GM18502 (cell line): ENCODE results near the gene DDR1.
"Not testable (repeated sequence)": the region's sequence is repeated elsewhere in the genome, so short reads cannot be mapped to it uniquely, and the experiment has no call there.

Source experiments
- ATAC-seq: cut with Tn5 transposase; IDR thresholded peaks from one replicate; pipeline ENCODE4 v1.9.1; 2021; ENCODE audit warnings: mild to moderate bottlenecking; ENCODE audit not compliant: unreplicated experiment, poor library complexity

Gene DDR1

DNA sequence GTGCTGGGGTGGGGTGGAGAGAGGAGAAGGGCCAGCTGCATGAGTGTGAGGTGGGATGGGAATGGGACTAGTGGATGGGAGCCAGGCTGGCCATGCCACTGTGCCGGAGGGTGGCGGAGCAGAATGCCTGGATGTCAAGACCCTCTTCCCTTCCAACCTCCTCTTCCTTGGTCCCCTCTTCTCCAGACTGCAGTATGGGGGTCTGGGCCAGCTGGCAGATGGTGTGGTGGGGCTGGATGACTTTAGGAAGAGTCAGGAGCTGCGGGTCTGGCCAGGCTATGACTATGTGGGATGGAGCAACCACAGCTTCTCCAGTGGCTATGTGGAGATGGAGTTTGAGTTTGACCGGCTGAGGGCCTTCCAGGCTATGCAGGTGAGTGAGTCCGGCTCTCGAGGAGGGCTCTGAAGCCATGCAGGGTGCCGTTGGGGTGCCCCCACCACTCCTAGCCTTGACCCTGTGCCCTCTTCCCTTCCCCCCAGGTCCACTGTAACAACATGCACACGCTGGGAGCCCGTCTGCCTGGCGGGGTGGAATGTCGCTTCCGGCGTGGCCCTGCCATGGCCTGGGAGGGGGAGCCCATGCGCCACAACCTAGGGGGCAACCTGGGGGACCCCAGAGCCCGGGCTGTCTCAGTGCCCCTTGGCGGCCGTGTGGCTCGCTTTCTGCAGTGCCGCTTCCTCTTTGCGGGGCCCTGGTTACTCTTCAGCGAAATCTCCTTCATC lies 7.7 kb downstream of the DDR1 start:
- no peak for ATAC-seq

DNA sequence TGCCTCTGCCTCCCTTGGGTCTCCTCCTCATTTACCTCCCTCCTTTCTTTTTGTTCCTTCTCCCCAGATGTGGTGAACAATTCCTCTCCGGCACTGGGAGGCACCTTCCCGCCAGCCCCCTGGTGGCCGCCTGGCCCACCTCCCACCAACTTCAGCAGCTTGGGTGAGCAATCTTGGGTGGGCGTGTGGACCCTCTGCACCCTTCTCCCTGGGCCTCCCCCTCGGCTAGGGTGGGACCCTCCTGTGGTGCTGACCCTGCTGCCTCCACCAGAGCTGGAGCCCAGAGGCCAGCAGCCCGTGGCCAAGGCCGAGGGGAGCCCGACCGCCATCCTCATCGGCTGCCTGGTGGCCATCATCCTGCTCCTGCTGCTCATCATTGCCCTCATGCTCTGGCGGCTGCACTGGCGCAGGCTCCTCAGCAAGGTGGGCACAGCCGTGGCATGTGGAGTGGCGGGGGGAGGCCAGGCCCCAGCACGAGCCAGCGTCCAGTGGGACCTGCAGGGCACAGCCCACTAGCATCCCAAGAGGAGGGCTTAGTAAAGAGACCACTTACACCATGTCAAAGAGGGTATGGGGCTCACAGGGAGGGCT lies 8.8 kb downstream of the DDR1 start:
- no peak for ATAC-seq

DNA sequence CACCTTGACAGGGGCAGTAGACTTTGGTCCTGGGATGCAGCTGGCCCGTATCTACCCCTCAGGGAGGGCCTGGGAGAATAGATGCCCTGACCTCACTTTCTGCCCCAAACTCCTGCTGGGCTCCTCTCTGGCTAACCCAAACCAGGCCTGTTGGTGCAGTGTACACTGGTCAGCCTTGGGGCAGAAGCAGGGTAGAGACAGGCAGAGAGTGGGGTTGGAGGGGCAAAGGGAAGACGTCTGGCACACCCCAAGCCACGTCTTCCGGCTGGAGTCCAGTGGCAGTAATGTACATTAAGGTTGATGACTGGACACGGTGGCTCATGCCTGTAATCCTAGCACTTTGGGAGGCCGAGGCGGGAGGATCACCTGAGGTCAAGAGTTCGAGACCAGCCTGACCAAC lies 9.3 kb downstream of the DDR1 start:
- ATAC-seq: no peak

GRCh38 chr6:30894381-30894780 lies 10.1 kb downstream of the DDR1 start:
- ATAC-seq: no peak

DNA sequence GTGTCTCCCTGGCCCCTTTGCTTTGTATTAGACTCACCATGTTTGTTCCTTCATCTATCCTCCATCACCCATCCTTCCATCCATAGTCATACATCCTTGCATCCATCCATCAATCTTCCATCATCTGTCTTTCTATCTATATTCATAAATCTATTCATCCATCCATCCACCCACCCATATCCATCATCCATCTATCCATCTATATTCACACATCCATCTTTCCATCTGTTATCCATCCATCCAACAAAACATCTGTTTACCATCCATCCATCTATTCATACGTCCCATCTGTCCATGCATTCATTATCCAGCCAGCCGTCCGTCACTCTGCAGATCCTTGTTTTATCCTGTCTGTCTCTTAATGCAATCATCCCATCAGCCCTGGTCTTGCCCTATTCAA lies 10.6 kb downstream of the DDR1 start:
- ATAC-seq: no peak

- no peak for ATAC-seq
Observed at GRCh38 chr6:30895343-30895742, 11.0 kb downstream of the DDR1 start.

DNA sequence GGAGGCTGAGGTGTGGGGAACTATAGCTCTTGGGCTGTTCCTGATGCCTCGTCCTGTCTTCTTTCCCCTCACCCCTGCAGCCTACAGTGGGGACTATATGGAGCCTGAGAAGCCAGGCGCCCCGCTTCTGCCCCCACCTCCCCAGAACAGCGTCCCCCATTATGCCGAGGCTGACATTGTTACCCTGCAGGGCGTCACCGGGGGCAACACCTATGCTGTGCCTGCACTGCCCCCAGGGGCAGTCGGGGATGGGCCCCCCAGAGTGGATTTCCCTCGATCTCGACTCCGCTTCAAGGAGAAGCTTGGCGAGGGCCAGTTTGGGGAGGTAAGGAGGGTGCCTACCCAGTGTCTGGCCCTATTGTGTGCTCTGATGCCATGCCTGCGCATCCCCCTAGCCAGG lies 12.2 kb downstream of the DDR1 start:
- no peak for ATAC-seq

GRCh38 chr6:30897882-30898281 lies 13.6 kb downstream of the DDR1 start:
- no peak for ATAC-seq

DNA sequence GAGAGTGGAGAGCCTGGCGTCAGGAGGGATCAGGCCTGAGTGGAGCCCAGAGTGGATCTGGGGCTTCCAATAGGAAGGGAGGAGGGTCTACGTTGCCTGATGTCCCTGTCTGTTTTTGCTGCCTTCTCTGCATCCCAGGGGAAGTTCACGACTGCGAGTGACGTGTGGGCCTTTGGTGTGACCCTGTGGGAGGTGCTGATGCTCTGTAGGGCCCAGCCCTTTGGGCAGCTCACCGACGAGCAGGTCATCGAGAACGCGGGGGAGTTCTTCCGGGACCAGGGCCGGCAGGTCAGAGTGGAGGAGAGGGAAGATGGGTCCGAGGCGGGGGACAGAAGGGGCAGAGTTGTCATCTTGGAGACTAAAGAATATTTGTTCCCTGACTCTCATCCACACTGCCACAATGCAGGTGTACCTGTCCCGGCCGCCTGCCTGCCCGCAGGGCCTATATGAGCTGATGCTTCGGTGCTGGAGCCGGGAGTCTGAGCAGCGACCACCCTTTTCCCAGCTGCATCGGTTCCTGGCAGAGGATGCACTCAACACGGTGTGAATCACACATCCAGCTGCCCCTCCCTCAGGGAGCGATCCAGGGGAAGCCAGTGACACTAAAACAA lies 14.5 kb downstream of the DDR1 start:
- ATAC-seq: no peak

DNA sequence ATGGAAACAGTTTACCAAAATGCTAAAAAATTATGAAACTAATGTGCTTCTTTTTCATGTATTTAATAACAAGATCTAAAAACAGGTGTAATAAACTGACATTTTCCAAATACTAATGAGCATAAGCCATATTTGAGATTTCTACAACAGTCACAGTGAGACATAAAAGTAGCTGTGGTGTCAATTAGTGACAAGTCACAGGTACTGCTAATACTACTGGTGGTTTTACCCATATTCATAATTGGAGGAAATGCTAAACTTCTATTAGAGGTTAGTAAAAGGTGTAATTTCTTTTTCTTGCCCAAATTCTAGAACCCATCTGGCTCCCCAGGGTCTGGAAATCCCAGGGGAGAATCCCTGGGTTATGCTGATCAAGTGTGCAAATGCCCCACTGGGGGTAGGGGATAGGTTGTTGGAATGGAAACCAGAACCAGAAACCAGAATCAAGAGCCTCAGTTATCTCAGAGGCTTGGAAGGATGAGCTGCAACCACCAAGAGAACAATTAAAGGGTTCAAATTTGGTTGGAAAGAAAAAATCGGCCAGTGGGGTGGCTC lies 16.6 kb downstream of the DDR1 start:
- ATAC-seq: no peak

- no peak for ATAC-seq
Observed at GRCh38 chr6:30901436-30901835, 17.1 kb downstream of the DDR1 start.

GRCh38 chr6:30902196-30902595 lies 17.9 kb downstream of the DDR1 start:
- ATAC-seq: not testable (repeated sequence)

DNA sequence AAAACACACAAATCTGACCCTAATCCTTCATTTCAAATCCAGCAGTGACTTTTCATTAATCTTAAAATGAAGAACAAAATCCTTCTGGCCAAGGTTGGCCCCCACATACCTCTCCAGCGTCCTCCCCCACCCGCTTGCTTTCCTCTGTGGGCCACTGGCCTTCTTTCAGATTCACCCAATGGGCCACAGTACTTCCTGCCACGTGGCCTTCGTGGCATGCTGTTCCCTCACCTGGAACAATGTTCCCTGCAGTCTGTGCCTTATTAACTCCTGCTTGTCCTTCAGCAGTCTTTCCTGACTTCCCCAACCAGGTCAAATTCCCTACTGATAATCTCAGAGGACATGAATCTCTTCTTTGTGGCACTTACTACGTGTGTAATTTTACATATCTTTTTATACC lies 18.4 kb downstream of the DDR1 start:
- no peak for ATAC-seq

- no peak for ATAC-seq
Observed at GRCh38 chr6:30903236-30903635, 18.9 kb downstream of the DDR1 start.

DNA sequence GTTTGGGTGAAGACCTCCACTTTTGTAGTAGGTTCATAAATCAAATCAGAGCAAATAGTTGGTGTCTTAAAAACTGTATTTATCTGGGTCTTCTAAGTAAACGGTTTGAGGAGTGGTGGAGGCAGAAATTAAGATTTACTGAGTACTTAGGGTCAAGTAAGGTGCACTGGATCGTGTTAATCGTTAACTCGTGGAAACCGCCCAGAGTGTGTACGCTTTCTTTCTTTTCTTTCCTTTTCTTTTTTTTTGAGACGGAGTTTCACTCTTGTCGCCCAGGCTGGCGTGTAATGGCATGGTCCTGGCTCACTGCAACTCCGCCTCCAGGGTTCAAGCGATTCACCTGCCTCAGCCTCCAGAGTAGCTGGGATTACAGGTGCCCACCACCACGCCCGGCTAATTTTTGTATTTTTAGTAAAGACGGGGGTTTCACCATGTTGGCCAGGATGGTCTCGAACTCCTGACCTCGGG lies 23.0 kb downstream of the DDR1 start:
- ATAC-seq: not testable (repeated sequence)

DNA sequence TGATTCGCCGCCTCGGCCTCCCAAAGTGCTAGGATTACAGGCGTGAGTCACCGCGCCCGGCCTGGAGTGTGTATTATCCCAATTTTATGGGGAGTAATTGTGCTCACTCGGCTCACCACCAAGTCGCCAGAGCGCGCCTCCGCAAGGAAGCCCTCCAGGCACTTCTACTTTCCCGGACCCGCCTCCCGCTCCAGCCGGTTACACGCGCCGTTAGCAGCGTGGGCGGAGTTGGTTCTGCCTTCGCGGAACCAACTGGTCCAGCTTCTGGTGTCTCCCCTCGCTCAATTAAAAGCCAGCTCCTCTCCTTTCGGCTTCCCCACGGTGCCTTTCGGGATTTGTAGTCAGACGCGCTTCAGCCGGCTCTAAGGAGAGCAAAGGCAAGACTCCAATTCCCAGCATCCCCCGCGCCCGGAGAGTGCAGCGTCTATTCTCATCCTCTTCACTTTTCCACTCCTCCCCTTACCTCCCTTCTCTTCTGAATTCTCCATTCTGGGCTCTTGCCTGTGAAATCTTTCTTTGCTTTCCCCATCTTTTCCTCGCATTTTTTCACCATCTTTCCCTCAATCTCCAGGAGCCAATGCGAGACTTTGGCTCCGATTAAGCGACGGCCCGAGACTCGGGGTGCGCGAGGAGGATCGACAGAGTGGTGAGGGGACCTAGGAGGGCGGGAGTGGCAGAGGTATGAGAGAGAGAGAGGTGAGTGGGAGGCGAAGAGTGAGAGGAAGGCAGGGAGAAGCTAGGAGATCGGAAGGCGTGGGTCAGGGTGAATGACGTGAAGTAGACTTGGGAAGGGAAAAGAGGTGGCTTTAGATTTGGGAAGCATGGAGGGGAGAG lies 23.7 kb downstream of the DDR1 start, which contains the start of gene GTF2H4:
Gene GTF2H4 (plus strand): TSS at position 450 of the 834 bp plus-strand sequence.
- ATAC-seq: peak; percentile 93

DNA sequence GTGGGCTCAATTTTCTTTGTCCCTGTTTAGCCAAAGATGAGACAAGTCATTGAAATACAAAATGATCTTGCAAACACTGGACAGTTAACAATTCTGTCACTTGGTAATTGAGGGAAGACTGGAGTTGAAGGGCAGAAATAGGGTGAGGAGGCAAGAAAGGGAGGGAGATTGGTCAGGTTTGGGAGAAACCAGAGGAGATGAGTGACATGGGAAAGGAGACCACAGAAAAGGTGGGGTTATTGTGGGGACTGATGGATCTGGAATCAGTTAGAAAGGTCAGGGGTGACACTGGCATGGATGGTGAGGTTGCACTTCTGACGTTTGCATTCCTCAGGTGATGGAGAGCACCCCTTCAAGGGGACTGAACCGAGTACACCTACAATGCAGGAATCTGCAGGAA lies 24.4 kb downstream of the DDR1 start:
- ATAC-seq: no peak

DNA sequence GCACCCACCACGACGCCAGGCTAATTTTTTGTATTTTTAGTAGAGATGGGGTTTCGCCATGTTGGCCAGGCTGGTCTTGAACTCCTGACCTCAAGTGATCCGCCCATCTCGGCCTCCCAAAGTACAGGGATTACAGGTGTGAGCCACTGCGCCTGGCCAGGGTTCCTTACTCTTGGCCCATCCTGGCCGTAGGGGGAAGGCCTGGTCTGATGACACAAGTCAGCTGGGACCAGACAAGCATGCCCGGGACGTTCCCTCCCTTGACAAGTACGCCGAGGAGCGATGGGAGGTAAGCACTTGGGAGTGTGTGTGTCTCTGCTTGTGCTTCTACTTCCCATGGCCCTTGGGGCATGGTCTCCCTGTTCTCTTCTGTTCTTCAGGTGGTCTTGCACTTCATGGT lies 26.2 kb downstream of the DDR1 start:
- ATAC-seq: not testable (repeated sequence)

DNA sequence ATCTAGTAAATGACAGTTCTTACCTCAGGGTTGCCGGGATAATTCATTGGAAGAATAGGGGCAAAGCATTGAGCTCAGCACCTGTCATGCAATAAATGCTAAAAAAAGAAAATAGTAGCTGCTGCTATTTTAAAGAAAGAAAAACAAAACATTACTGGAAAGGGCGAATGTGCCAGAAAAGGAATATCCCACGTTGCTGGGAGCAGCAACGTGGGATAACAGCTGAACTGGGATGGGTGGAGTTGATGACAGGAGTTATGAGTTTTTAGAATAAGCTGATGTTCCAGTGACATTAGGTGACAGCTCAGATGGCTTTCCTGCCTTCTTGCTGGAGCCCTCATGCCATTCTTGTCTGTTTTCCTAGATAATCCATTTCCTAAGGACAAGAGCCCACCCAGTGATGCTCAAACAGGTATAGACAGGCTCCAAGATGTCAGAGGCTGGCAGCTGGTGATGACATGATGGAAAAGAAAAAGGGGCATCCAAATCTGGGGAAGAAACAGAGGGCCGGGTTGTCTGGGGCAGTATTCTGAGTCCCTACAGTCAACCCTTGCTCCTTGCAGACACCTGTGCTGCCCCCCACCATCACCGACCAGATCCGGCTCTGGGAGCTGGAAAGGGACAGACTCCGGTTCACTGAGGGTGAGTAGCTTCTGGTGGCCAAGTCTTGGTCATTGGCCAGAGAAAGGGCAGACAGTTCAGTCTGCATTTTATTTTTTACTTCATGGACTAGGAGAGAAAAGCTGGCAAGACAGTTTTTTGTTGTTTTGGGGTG lies 28.6 kb downstream of the DDR1 start:
- no peak for ATAC-seq

GRCh38 chr6:30913721-30914075 lies 29.4 kb downstream of the DDR1 start:
- no peak for ATAC-seq
